PC-3 (cell line): ENCODE results near the gene EXOC6B. TPM values are rescaled to one million over a fixed set of nuclear protein-coding genes. Genes with fewer than 3 reads are reported as not detected.

Experiments used
- ATAC-seq: fragments of 200-7000 bp; cut with Tn5 transposase; 2 replicates; pipeline ENCODE4 v1.9.1; 2020; ENCODE audit warnings: mild to moderate bottlenecking, moderate library complexity
- BruUV-seq: library from RNA; stranded (reverse); fragments of 400-500 nt; replicated peaks from 2 replicates; lab custom pipeline; 2021; lab: Mats Ljungman, UMichigan
- CTCF ChIA-PET: fragments of 300-600 bp; sonication (Branson Sonifier 250); formaldehyde crosslinking; loops from one replicate; lab custom pipeline; 2022; ENCODE audit warnings: antibody characterized with exemption; lab: Charles Lee
- POLR2A ChIA-PET: fragments of 300-600 bp; sonication (Branson Sonifier 250); formaldehyde crosslinking; loops from one replicate; lab custom pipeline; 2022; ENCODE audit warnings: antibody characterized with exemption; ENCODE audit not compliant: unreplicated experiment; lab: Charles Lee
- DNase-seq: peaks from one replicate; pipeline ENCODE4 v3.0.0-alpha.2; 2015
- H2AFZ ChIP-seq: fragments of 300-600 bp; sonication (generic); 2 replicates; pipeline ENCODE4 v1.6.0; 2016; ENCODE audit warnings: antibody characterized with exemption, low read length
- H3F3A ChIP-seq: fragments of 300-600 bp; sonication (generic); one replicate; pipeline ENCODE4 v1.6.0; 2017; ENCODE audit warnings: antibody characterized with exemption, low read length, control low read depth, mild to moderate bottlenecking; ENCODE audit not compliant: unreplicated experiment
- H3K27ac ChIP-seq: fragments of 300-600 bp; sonication (generic); 2 replicates; pipeline ENCODE4 v1.5.1; 2016; ENCODE audit warnings: mild to moderate bottlenecking, low read length
- H3K27me3 ChIP-seq: fragments of 300-600 bp; sonication (generic); 2 replicates; pipeline ENCODE4 v1.6.1; 2016; ENCODE audit warnings: low read length, mixed read lengths
- H3K36me3 ChIP-seq: fragments of 300-600 bp; sonication (generic); 2 replicates; pipeline ENCODE4 v1.6.1; 2016; ENCODE audit warnings: low read depth, mixed run types, low read length, mixed read lengths
- H3K4me1 ChIP-seq: fragments of 300-600 bp; sonication (generic); 2 replicates; pipeline ENCODE4 v1.5.1; 2016; ENCODE audit warnings: low read length; ENCODE audit not compliant: insufficient read depth
- H3K4me2 ChIP-seq: fragments of 300-600 bp; sonication (generic); 2 replicates; pipeline ENCODE4 v1.6.0; 2016; ENCODE audit warnings: low read length
- H3K4me3 ChIP-seq: fragments of 300-600 bp; sonication (generic); 2 replicates; pipeline ENCODE4 v1.5.1; 2016; ENCODE audit warnings: mild to moderate bottlenecking, low read length, mixed read lengths
- H3K79me2 ChIP-seq: fragments of 300-600 bp; sonication (generic); 2 replicates; pipeline ENCODE4 v1.6.1; 2017; ENCODE audit warnings: low read length, mixed read lengths
- H3K9ac ChIP-seq: fragments of 300-600 bp; sonication (generic); 2 replicates; pipeline ENCODE4 v1.6.0; 2016; ENCODE audit warnings: mild to moderate bottlenecking, low read length
- H3K9me2 ChIP-seq: fragments of 300-600 bp; sonication (generic); replicated peaks from 2 replicates; pipeline ENCODE4 v1.6.1; 2016; ENCODE audit warnings: mixed run types, low read length, mixed read lengths
- H3K9me3 ChIP-seq: fragments of 300-600 bp; sonication (generic); 2 replicates; pipeline ENCODE4 v1.6.1; 2016; ENCODE audit warnings: low read length, mixed read lengths
- H4K20me1 ChIP-seq: fragments of 300-600 bp; sonication (generic); 2 replicates; pipeline ENCODE4 v1.6.1; 2016; ENCODE audit warnings: low read length, mixed read lengths
- EZH2 ChIP-seq: fragments of 300-600 bp; sonication (generic); IDR thresholded peaks from one replicate; pipeline ENCODE4 v1.6.1; 2017; ENCODE audit warnings: antibody characterized with exemption, mild to moderate bottlenecking, low read length; ENCODE audit not compliant: unreplicated experiment
- EZH2phosphoT487 ChIP-seq: fragments of 300-600 bp; sonication (generic); IDR thresholded peaks from 2 replicates; pipeline ENCODE4 v1.6.1; 2018; ENCODE audit warnings: mild to moderate bottlenecking, antibody characterized with exemption, low read length, borderline replicate concordance
- intact Hi-C: fragments of 100-400 bp; cut with micrococcal nuclease; formaldehyde crosslinking; loops from 2 replicates; pipeline ENCODE4 v1.9.0; 2023
- total RNA-seq: library from RNA; depleted of rRNA; stranded (reverse); fragments of >200 nt; gene quantifications from 2 replicates; pipeline ENCODE4 v1.2.3, GENCODE V29; 2014
- TF ChIP-seq, protein P1 (sequence below): fragments of 300-600 bp; sonication (generic); conservative IDR thresholded peaks from 2 replicates; pipeline ENCODE4 v1.5.1; 2017; ENCODE audit warnings: antibody characterized with exemption, low read depth, mild to moderate bottlenecking, low read length

EXOC6B gene
- total RNA-seq, 1 experiment from 2014 or later = 13.9 TPM

DNA sequence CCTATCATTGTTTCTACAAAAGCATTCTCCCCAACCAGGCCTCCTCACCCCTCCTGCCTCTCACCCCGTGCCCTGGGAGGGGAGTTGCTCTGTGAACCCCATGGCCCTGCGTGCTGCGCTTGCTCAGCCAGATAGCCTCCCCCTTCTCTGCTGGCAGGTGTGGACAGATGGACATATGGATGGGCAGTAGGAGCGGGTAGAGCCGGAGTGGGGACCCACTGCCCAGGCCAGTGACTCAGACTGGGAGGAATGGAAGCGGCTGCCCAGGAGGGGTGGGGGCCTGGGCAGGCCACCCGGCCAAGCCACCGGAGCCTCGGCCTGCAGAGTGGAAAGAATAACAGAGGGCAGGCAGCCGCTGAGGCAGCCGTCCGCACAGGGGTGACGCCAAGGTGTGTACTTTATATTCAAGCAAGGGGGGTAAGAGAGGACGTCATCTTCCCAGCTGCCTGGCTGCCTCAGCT, 686.9 kb downstream of the EXOC6B start:
- TF ChIP-seq EZH2phosphoT487 (no peak), EZH2 (no peak)
- TF ChIP-seq, protein P1, sequence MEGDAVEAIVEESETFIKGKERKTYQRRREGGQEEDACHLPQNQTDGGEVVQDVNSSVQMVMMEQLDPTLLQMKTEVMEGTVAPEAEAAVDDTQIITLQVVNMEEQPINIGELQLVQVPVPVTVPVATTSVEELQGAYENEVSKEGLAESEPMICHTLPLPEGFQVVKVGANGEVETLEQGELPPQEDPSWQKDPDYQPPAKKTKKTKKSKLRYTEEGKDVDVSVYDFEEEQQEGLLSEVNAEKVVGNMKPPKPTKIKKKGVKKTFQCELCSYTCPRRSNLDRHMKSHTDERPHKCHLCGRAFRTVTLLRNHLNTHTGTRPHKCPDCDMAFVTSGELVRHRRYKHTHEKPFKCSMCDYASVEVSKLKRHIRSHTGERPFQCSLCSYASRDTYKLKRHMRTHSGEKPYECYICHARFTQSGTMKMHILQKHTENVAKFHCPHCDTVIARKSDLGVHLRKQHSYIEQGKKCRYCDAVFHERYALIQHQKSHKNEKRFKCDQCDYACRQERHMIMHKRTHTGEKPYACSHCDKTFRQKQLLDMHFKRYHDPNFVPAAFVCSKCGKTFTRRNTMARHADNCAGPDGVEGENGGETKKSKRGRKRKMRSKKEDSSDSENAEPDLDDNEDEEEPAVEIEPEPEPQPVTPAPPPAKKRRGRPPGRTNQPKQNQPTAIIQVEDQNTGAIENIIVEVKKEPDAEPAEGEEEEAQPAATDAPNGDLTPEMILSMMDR = no peak
- ChIA-PET CTCF (interaction anchor here (0.6 kb wide), 1 partner anchor 59 kb away, joined by 5 read pairs; no protein-coding TSS in a partner anchor), POLR2A (no interaction called here)
- H3K79me2 ChIP-seq = no peaks in the 10 kb centered on the region
- no peak overlapping the region for H3K9ac ChIP-seq
- no peak overlapping the region for H2AFZ ChIP-seq
- H3K36me3 ChIP-seq = no peaks in the 10 kb centered on the region
- H3K27me3 ChIP-seq = no peaks in the 10 kb centered on the region
- H3F3A ChIP-seq = no peaks in the 10 kb centered on the region
- H3K9me3 ChIP-seq = no peaks in the 10 kb centered on the region
- no TSS peak for BruUV-seq
- intact Hi-C loops = no loop called here
- no peaks in the 10 kb centered on the region for H3K9me2 ChIP-seq
- H3K4me3 ChIP-seq = no peak overlapping the region
- ATAC-seq (no peak), DNase-seq (no peak)
- H4K20me1 ChIP-seq = no peaks in the 10 kb centered on the region
- H3K4me1 ChIP-seq = peaks cover 11% of the 10 kb centered on the region
- no peak overlapping the region for H3K4me2 ChIP-seq
- H3K27ac ChIP-seq = no peak overlapping the region

DNA sequence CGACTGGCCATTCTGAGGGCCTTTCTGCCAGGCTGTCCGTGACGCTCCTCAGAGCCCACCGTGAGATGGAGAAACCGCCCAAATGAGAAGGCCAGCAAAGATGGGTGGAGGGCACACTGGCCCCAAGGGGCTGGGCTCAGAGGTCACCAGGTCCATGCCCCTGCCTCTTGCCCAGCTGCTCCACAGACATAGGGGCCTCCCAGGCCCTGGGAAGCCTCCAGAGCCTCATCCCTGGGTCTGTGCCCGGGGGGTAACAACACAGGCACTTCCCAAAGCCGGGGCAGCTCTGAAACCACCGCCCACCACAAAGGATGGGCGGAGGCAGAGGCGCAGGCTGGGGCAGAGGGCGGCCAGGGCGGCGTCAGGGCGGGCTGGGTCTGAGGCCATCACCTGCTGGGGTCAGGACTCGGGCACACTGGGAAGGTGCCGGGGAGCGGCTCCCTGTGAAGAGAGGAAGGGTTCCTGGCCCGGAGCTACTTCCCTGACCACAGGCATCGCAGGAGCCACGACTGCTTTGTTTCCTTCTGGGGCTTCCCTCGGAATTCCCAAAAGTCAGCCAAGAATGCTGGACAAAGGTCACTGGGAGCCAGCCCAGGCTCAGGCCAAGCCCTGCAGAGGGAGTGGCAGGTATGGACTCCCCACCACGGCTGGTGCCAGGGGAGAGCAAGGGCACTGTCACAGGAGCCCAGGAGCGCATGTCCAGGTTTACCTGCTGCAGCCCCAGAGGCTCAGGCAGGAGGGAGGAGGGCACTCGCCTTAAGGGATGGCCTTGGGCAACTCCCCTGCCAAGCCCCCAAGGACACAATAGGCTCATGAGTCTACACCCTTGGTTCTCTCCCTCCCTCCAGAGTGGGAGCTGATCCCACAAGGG, 687.6 kb downstream of the EXOC6B start:
- no peaks in the 10 kb centered on the region for H3F3A ChIP-seq
- H3K9me3 ChIP-seq = no peaks in the 10 kb centered on the region
- TF ChIP-seq, protein P1 = no peak
- TF ChIP-seq EZH2phosphoT487 (no peak), EZH2 (no peak)
- H3K4me3 ChIP-seq = no peak overlapping the region
- ATAC-seq (peak; percentile 8), DNase-seq (peak; percentile 8)
- H3K27me3 ChIP-seq = no peaks in the 10 kb centered on the region
- POLR2A ChIA-PET = no interaction called here
- no TSS peak for BruUV-seq
- H3K4me2 ChIP-seq = no peak overlapping the region
- intact Hi-C loops = no loop called here
- no peak overlapping the region for H3K9ac ChIP-seq
- peaks cover 7% of the 10 kb centered on the region for H3K4me1 ChIP-seq
- H2AFZ ChIP-seq = no peak overlapping the region
- H3K36me3 ChIP-seq = no peaks in the 10 kb centered on the region
- no peaks in the 10 kb centered on the region for H4K20me1 ChIP-seq
- H3K27ac ChIP-seq = no peak overlapping the region
- H3K9me2 ChIP-seq = no peaks in the 10 kb centered on the region
- CTCF ChIA-PET = no interaction called here
- no peaks in the 10 kb centered on the region for H3K79me2 ChIP-seq
